Transverse colon (tissue), 4 donors: ENCODE measurements around the gene COMMD9. TPM values are rescaled to one million over a fixed set of nuclear protein-coding genes. Genes with fewer than 3 reads are reported as not detected.
"Not testable (repeated sequence)": the region's sequence is repeated elsewhere in the genome, so short reads cannot be mapped to it uniquely, and the experiment has no call there.

Experiments
- DNase-seq: peaks from one replicate; pipeline ENCODE4 v3.0.0-alpha.2; 2019
- H3K27ac ChIP-seq, 4 donors: fragments of 200-600 bp; sonication (generic); 2 replicates each; pipeline ENCODE4 v1.5.1; 2016 to 2018; ENCODE audit warnings: inconsistent platforms in 4 of 4
- H3K27me3 ChIP-seq: fragments of 200-600 bp; sonication (generic); 2 replicates; pipeline ENCODE4 v1.5.1; 2017; ENCODE audit warnings: inconsistent platforms
- H3K36me3 ChIP-seq, 4 donors: fragments of 200-600 bp; sonication (generic); 2 replicates each; pipeline ENCODE4 v1.5.1; 2017 to 2019; ENCODE audit warnings: inconsistent platforms in 4 of 4
- H3K4me1 ChIP-seq, 4 donors: fragments of 200-600 bp; sonication (generic); 2 replicates each; pipeline ENCODE4 v1.5.1; 2017 to 2020; ENCODE audit warnings: inconsistent platforms in 4 of 4
- H3K4me3 ChIP-seq, 4 donors: fragments of 200-600 bp; sonication (generic); 1 replicate in 1 of 4; 2 replicates in 3 of 4; pipeline versions ENCODE4 v1.5.1 to v1.6.1; 2017 to 2019; ENCODE audit warnings: inconsistent platforms in 4 of 4
- H3K9me3 ChIP-seq, 2 donors: fragments of 200-600 bp; sonication (generic); 2 replicates each; pipeline ENCODE4 v1.5.1; 2017 to 2019; ENCODE audit warnings: inconsistent platforms in 2 of 2
- EP300 ChIP-seq: sonication (generic); formaldehyde crosslinking; IDR thresholded peaks from one replicate; pipeline ENCODE4 v1.6.1; 2017; ENCODE audit warnings: antibody characterized with exemption, low read depth
- POLR2A ChIP-seq: fragments of 450-650 bp; IDR thresholded peaks from one replicate; pipeline ENCODE4 v1.6.1; 2016; ENCODE audit warnings: antibody characterized with exemption, mild to moderate bottlenecking, moderate library complexity
- POLR2AphosphoS5 ChIP-seq, 3 donors: sonication (generic); formaldehyde crosslinking; IDR thresholded peaks; one replicate each; pipeline ENCODE4 v1.6.1; 2016; ENCODE audit warnings: antibody characterized with exemption in 3 of 3
- WGBS, 2 donors: methylation state at CpG; one replicate each; pipeline ENCODE4 v1.1.5; 2018; ENCODE audit warnings: low coverage in 1 of 2; 5-methylcytosine and 5-hydroxymethylcytosine counted together
- in situ Hi-C, 4 donors: fragments of 200-750 bp; cut with MboI; loops; one replicate each; pipeline versions ENCODE4 v1.15.0 to v1.15.1; 2017; ENCODE audit warnings: low sequenced_read_pairs in 3 of 4, low pct_ligation_motif_present in 1 of 4, low pct_unique_long_range_greater_than_20kb in 1 of 4
- intact Hi-C: fragments of 100-400 bp; cut with DNase I; formaldehyde crosslinking; loops from one replicate; pipeline ENCODE4 v1.15.1; 2023; ENCODE audit warnings: low total_unique reads
- total RNA-seq, 4 donors: library from RNA; depleted of rRNA; stranded (reverse); fragments of >200 nt; gene quantifications; one replicate each; pipeline ENCODE4 v1.1.0, GENCODE V29; 2016
- TF ChIP-seq, protein P1 (sequence below), 5 experiments: fragments of 200-600 bp in 3 of 5; fragments of 450-650 bp in 2 of 5; sonication (generic) in 3 of 5; IDR thresholded peaks; 1 replicate in 2 of 5; 2 replicates in 3 of 5; pipeline ENCODE4 v1.5.1; 2016 to 2017; ENCODE audit warnings: antibody characterized with exemption in 5 of 5, inconsistent platforms in 3 of 5, mild to moderate bottlenecking in 2 of 5, moderate library complexity in 1 of 5

The COMMD9 gene
- total RNA-seq, 4 donors from 2014 or later, result 22.4 to 46.2 (median 33.9) TPM

DNA sequence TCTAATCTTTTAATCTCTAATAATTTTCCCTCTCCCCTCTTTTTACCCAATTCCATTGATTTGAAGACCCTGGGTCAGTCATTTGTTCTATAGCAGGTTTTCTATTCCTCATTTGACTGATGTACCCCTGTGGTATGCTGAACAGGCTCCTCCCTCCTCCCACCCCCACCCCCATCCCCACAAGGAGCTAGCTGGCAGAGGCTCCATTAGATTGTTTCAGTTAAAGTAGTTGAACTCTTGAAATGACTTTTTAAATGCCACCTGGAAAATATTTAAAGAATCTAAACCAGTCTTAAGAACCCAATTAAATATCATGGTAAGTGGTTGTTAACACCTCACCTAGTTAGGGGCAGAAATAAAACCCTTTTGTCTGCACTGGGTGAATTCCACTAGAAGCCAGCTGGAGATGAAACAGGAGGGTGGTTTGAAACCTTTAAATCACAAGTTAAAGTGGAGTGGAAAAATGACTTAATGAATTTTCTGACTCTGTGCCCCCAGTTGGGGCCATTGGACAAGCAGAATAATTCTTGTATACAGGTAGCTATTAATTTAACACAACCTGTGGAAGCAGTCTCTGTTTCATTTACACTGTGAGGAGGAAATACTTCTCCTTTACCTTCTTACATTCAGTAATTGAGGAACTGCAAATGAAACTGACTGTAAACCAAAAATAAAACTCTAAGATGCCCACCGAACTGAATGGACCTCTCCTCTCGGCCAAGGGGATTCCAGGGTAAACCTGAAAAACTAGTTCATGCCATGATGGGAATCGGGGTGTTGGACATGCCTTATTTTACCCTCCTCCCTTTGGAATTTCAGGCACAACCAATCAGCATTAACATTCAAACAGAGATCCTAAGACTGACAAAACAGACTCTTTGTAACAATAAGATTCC, 37.5 kb upstream of the COMMD9 start:
- no peak overlapping the region for H3K27ac ChIP-seq

DNA sequence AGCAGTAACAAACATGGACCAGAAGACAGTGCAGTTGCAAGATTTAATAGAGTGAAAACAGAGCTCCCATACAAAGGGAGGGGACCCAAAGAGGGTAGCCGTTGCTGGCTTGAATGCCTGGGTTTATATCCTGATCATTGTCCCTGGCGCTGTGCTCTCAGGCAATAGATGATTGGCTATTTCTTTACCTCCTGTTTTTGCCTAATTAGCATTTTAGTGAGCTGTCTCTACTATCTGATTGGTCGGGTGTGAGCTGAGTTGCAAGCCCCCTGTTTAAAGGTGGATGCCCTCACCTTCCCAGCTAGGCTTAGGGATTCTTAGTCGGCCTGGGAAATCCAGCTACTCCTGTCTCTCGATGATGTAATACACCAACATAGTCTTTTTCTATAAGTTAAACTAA, 36.2 kb upstream of the COMMD9 start:
- H3K27me3 ChIP-seq, H3K4me3 ChIP-seq, H3K4me1 ChIP-seq, intact Hi-C loops, H3K36me3 ChIP-seq, H3K27ac ChIP-seq, DNase-seq, in situ Hi-C loops, H3K9me3 ChIP-seq: not testable (repeated sequence)
- 81 to 94% methylated on average over 3 to 5 of the region's 5 CpGs for WGBS, 2 donors

More for the DNA sequence above, 37.5 kb upstream of the COMMD9 start:
- peaks cover 0 to 7% (median 0%) of the 10 kb centered on the region in 4 donors for H3K4me1 ChIP-seq
- no peak for TF ChIP-seq EP300
- TF ChIP-seq POLR2AphosphoS5 (IDR thresholded peaks at IDR 0.05), result no peak
- TF ChIP-seq, protein P1, sequence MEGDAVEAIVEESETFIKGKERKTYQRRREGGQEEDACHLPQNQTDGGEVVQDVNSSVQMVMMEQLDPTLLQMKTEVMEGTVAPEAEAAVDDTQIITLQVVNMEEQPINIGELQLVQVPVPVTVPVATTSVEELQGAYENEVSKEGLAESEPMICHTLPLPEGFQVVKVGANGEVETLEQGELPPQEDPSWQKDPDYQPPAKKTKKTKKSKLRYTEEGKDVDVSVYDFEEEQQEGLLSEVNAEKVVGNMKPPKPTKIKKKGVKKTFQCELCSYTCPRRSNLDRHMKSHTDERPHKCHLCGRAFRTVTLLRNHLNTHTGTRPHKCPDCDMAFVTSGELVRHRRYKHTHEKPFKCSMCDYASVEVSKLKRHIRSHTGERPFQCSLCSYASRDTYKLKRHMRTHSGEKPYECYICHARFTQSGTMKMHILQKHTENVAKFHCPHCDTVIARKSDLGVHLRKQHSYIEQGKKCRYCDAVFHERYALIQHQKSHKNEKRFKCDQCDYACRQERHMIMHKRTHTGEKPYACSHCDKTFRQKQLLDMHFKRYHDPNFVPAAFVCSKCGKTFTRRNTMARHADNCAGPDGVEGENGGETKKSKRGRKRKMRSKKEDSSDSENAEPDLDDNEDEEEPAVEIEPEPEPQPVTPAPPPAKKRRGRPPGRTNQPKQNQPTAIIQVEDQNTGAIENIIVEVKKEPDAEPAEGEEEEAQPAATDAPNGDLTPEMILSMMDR (IDR thresholded peaks at IDR 0.05), result no peak
- TF ChIP-seq POLR2A, result no peak
- no peaks in the 10 kb centered on the region for H3K36me3 ChIP-seq
- intact Hi-C loops (no loop called here), in situ Hi-C loops (no loop called here)
- WGBS, 2 donors, result 58 to 80% methylated on average over 1 to 3 of the region's 3 CpGs
- H3K27me3 ChIP-seq, result no peaks in the 10 kb centered on the region
- no peak for DNase-seq
- no peaks in the 10 kb centered on the region for H3K9me3 ChIP-seq
- H3K4me3 ChIP-seq, result no peak overlapping the region

DNA sequence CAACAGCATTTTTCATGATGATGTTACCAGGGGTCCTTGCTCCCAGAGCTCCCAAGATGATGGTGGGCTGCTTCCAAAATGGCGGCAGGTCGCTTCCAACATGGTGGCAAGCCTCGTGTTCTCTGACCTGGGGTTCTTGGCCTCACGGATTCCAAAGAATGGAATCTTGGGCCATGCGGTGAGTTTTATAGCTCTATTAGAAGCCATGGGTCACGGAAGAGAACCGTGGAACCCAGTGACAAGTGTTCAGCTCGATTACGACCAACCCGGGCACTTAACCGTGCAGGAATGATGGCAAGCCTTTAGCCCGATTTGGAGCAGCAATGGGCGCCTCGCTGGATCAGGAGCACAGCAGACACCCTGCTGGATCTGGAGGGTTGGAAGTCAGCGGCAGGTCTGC, 35.7 kb upstream of the COMMD9 start:
- H3K9me3 ChIP-seq, H3K36me3 ChIP-seq, H3K27me3 ChIP-seq, DNase-seq, in situ Hi-C loops, intact Hi-C loops, H3K4me3 ChIP-seq, H3K27ac ChIP-seq, H3K4me1 ChIP-seq: not testable (repeated sequence)
- WGBS, 2 donors, result 88 to 95% methylated on average over 10 to 15 of the region's 15 CpGs

DNA sequence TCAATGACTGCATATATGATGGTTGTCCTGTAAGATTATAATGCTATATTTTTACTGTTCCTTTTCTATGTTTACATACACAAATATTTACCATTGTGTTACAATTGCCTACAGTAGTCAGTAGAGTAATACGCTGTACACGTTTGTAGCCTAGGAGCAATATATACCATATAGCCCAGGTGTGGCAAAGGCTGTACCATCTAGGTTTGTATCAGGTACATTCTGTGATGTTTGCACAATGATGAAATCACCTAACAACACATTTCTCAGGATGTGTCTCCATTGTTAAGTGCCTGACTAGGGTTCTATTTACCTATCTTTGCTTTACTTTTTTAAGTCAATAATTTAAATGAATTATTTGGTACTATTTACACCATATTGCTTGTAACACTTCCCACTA, 28.8 kb upstream of the COMMD9 start:
- no peak overlapping the region for H3K4me3 ChIP-seq
- peaks cover 3 to 55% (median 25%) of the 10 kb centered on the region in 4 donors for H3K4me1 ChIP-seq
- no peak for DNase-seq
- H3K27ac ChIP-seq, result peak overlapping the region; percentile 64 to 78 (median 69)
- no peaks in the 10 kb centered on the region for H3K9me3 ChIP-seq
- no peaks in the 10 kb centered on the region for H3K27me3 ChIP-seq
- intact Hi-C loops, result no loop called here
- no peaks in the 10 kb centered on the region for H3K36me3 ChIP-seq
- TF ChIP-seq EP300, result no peak
- TF ChIP-seq, protein P1 (IDR thresholded peaks at IDR 0.05), result no peak
- TF ChIP-seq POLR2AphosphoS5 (IDR thresholded peaks at IDR 0.05), result peak in 1 of 3 donors; percentile 58
- TF ChIP-seq POLR2A, result no peak
- WGBS, 2 donors, result 7 to 12% methylated on average over 2 of the region's 2 CpGs
- in situ Hi-C loops, result no loop called here

DNA sequence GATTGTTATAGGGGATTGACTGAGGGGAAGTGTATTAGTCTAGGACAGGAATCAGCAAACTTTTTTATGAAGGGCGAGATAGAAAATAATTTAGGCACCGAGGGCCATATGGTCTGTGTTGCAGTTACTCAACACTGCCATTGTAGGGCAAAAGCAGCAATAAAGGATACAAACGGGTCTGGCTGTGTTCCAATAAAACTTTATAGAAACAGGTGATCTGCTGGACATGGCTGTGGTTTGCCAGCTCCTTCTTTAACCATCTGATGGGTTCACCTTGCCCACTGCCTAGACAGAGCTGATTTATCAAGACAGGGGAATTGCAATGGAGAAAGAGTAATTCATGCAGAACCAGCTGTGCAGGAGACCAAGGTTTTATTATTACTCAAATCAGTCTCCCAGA, 26.8 kb upstream of the COMMD9 start:
- Histone ChIP-seq H3K4me3 (no peak overlapping the region), H3K27me3 (no peaks in the 10 kb centered on the region), H3K36me3 (no peaks in the 10 kb centered on the region), H3K4me1 (peaks cover 3 to 62% (median 25%) of the 10 kb centered on the region in 4 donors), H3K27ac (peak overlapping the region; percentile 43 to 71 (median 71)), H3K9me3 (no peaks in the 10 kb centered on the region)
- 40 to 43% methylated on average over 1 to 3 of the region's 3 CpGs for WGBS, 2 donors
- TF ChIP-seq POLR2AphosphoS5 (IDR thresholded peaks at IDR 0.05) (no peak), EP300 (no peak), POLR2A (no peak)
- TF ChIP-seq, protein P1 (IDR thresholded peaks at IDR 0.05), result no peak
- intact Hi-C loops (no loop called here), in situ Hi-C loops (no loop called here)
- DNase-seq, result no peak
